Neural cell (in vitro differentiated cells): ENCODE measurements around the gene ADCY1. TPM values are rescaled to one million over a fixed set of nuclear protein-coding genes. Genes with fewer than 3 reads are reported as not detected.

Experiments used
- H2AFZ ChIP-seq: fragments of 200-600, 300-800 bp; sonication (generic), shearing (Covaris generic); 2 replicates; pipeline ENCODE4 v1.6.0; 2014; ENCODE audit warnings: low read depth, mild to moderate bottlenecking, antibody characterized with exemption, low read length, moderate library complexity
- H3F3A ChIP-seq: fragments of 200-600 bp; shearing (Covaris generic); 2 replicates; pipeline ENCODE4 v1.6.1; 2016; ENCODE audit warnings: mild to moderate bottlenecking, moderate library complexity, mixed read lengths, antibody characterized with exemption, low read length; ENCODE audit not compliant: insufficient read depth, poor library complexity, severe bottlenecking
- H3K27ac ChIP-seq: fragments of 200-600, 300-800 bp; sonication (generic), shearing (Covaris generic); 2 replicates; pipeline ENCODE4 v1.5.1; 2014; ENCODE audit warnings: mild to moderate bottlenecking, low read length, moderate library complexity
- H3K27me3 ChIP-seq: fragments of 300-800, 200-600 bp; sonication (generic), shearing (Covaris generic); 2 replicates; pipeline ENCODE4 v1.6.0; 2014; ENCODE audit warnings: mild to moderate bottlenecking, low read depth, low read length, moderate library complexity; ENCODE audit not compliant: insufficient read depth
- H3K36me3 ChIP-seq: fragments of 300-800, 200-600 bp; sonication (generic), shearing (Covaris generic); 2 replicates; pipeline ENCODE4 v1.5.1; 2014; ENCODE audit warnings: mild to moderate bottlenecking, antibody characterized with exemption, low read length, moderate library complexity; ENCODE audit not compliant: insufficient read depth
- H3K4me2 ChIP-seq: fragments of 300-800, 200-600 bp; sonication (generic), shearing (Covaris generic); 2 replicates; pipeline ENCODE4 v1.6.0; 2014; ENCODE audit warnings: mild to moderate bottlenecking, low read length
- H3K4me3 ChIP-seq: fragments of 300-800, 200-600 bp; sonication (generic), shearing (Covaris generic); 2 replicates; pipeline ENCODE4 v1.5.1; 2014; ENCODE audit warnings: mild to moderate bottlenecking, low read length, moderate library complexity
- H3K79me2 ChIP-seq: fragments of 200-600 bp; shearing (Covaris generic); replicated peaks from 2 replicates; pipeline ENCODE4 v1.6.0; 2014; ENCODE audit warnings: mild to moderate bottlenecking, low read length, moderate library complexity; ENCODE audit not compliant: insufficient read depth
- H3K9ac ChIP-seq: fragments of 300-800, 200-600 bp; sonication (generic), shearing (Covaris generic); 2 replicates; pipeline ENCODE4 v1.6.1; 2016; ENCODE audit warnings: mild to moderate bottlenecking, low read length, mixed read lengths
- H3K9me2 ChIP-seq: fragments of 200-600 bp; shearing (Covaris generic); 2 replicates; pipeline ENCODE4 v1.6.1; 2016; ENCODE audit warnings: mild to moderate bottlenecking, low read length, mixed read lengths; ENCODE audit not compliant: insufficient read depth
- H3K9me3 ChIP-seq: fragments of 200-600, 300-800 bp; sonication (generic), shearing (Covaris generic); 2 replicates; pipeline ENCODE4 v1.6.1; 2016; ENCODE audit warnings: mild to moderate bottlenecking, mixed run types, low read length, moderate library complexity, mixed read lengths
- H4K20me1 ChIP-seq: fragments of 200-600 bp; shearing (Covaris generic); 2 replicates; pipeline ENCODE4 v1.6.1; 2016; ENCODE audit warnings: mild to moderate bottlenecking, mixed run types; ENCODE audit not compliant: insufficient read depth
- CTCF ChIP-seq: fragments of 450-650 bp; IDR thresholded peaks from 2 replicates; pipeline ENCODE4 v1.5.1; 2014; ENCODE audit warnings: antibody characterized with exemption, mild to moderate bottlenecking, moderate library complexity; ENCODE audit not compliant: poor library complexity, severe bottlenecking
- EP300 ChIP-seq: fragments of 450-650 bp; conservative IDR thresholded peaks from 2 replicates; pipeline ENCODE4 v1.6.1; 2014; ENCODE audit warnings: antibody characterized with exemption, mild to moderate bottlenecking, moderate library complexity; ENCODE audit not compliant: poor library complexity, severe bottlenecking
- EZH2 ChIP-seq: fragments of 200-600, 300-800 bp; shearing (Covaris generic), sonication (generic); IDR thresholded peaks from 2 replicates; pipeline ENCODE4 v1.6.1; 2014; ENCODE audit warnings: antibody characterized with exemption, low read length, borderline replicate concordance, mild to moderate bottlenecking; ENCODE audit not compliant: insufficient read depth, poor library complexity, severe bottlenecking
- MXI1 ChIP-seq: fragments of 450-650 bp; conservative IDR thresholded peaks from 2 replicates; pipeline ENCODE4 v1.6.1; 2014; ENCODE audit warnings: antibody characterized with exemption, mild to moderate bottlenecking; ENCODE audit not compliant: poor library complexity, severe bottlenecking
- POLR2AphosphoS5 ChIP-seq: IDR thresholded peaks from 2 replicates; pipeline ENCODE4 v1.6.1; 2012
- RAD21 ChIP-seq: fragments of 450-650 bp; conservative IDR thresholded peaks from 2 replicates; pipeline ENCODE4 v1.6.1; 2014; ENCODE audit warnings: antibody characterized with exemption, mild to moderate bottlenecking, moderate library complexity
- REST ChIP-seq: IDR thresholded peaks from 2 replicates; pipeline ENCODE4 v1.6.1; 2012; ENCODE audit warnings: borderline replicate concordance
- SMC3 ChIP-seq: fragments of 450-650 bp; conservative IDR thresholded peaks from 2 replicates; pipeline ENCODE4 v1.6.1; 2014; ENCODE audit warnings: antibody characterized with exemption, mild to moderate bottlenecking, moderate library complexity; ENCODE audit not compliant: poor library complexity
- TAF1 ChIP-seq: IDR thresholded peaks from 2 replicates; pipeline ENCODE4 v1.6.1; 2012; ENCODE audit warnings: low read depth
- polyA plus RNA-seq: library from polyadenylated mRNA; depleted of rRNA; stranded (reverse); fragments of >200 nt; gene quantifications from 2 replicates; pipeline ENCODE4 v1.2.3, GENCODE V29; 2014

The ADCY1 gene
- polyA plus RNA-seq, 1 donor from 2014 or later = 14.8 TPM

- Histone ChIP-seq H3K36me3 (no peaks in the 10 kb centered on the region), H4K20me1 (no peaks in the 10 kb centered on the region), H3K9me2 (no peaks in the 10 kb centered on the region), H3K79me2 (no peaks in the 10 kb centered on the region), H3K4me2 (no peak overlapping the region), H3K27ac (no peak overlapping the region), H3K27me3 (no peaks in the 10 kb centered on the region), H3K9ac (no peak overlapping the region), H3F3A (no peaks in the 10 kb centered on the region), H3K4me3 (no peak overlapping the region), H2AFZ (no peak overlapping the region), H3K9me3 (no peaks in the 10 kb centered on the region)
- TF ChIP-seq TAF1 = no peak
- no peak for TF ChIP-seq RAD21
- TF ChIP-seq EZH2 = no peak
- no peak for TF ChIP-seq SMC3
- TF ChIP-seq POLR2AphosphoS5 = no peak
- no peak for TF ChIP-seq REST
- TF ChIP-seq CTCF = no peak
- TF ChIP-seq MXI1 = no peak
- TF ChIP-seq EP300 = no peak
Measured at GRCh38 chr7:45601816-45602540, 27.8 kb downstream of the ADCY1 start.

- H3K27ac ChIP-seq = no peak overlapping the region
- H3K36me3 ChIP-seq = no peaks in the 10 kb centered on the region
- H3K4me2 ChIP-seq = no peak overlapping the region
- H2AFZ ChIP-seq = no peak overlapping the region
- H3K9me3 ChIP-seq = no peaks in the 10 kb centered on the region
- no peak overlapping the region for H3K4me3 ChIP-seq
- no peak overlapping the region for H3K9ac ChIP-seq
- no peaks in the 10 kb centered on the region for H3K27me3 ChIP-seq
- H3K9me2 ChIP-seq = no peaks in the 10 kb centered on the region
- H3K79me2 ChIP-seq = no peaks in the 10 kb centered on the region
- H4K20me1 ChIP-seq = no peaks in the 10 kb centered on the region
- TF ChIP-seq EP300 (no peak), REST (no peak), MXI1 (no peak), POLR2AphosphoS5 (no peak), TAF1 (no peak), EZH2 (no peak), RAD21 (no peak), SMC3 (no peak), CTCF (no peak)
- H3F3A ChIP-seq = no peaks in the 10 kb centered on the region
Measured at GRCh38 chr7:45606050-45606449, 31.9 kb downstream of the ADCY1 start.
